ENCODE results near the gene EYA2. TPM values are rescaled to one million over a fixed set of nuclear protein-coding genes. Genes with fewer than 3 reads are reported as not detected.
A peak's percentile ranks its signal among the peaks of the same experiment; 100 is the strongest.

EYA2 gene
- total and polyA plus RNA-seq, 2 experiments from 2014 or later, result 1.4 to 2.0 TPM

- no peak for DNase-seq (ENCODE audit: low spot score)
- peaks cover 22% of the 10 kb centered on the region for H3K4me1 ChIP-seq (ENCODE audit: insufficient read depth)
- H2AFZ ChIP-seq, result no peak overlapping the region
- H3K27me3 ChIP-seq, result no peaks in the 10 kb centered on the region
- no peak overlapping the region for H3K4me2 ChIP-seq
- H3K9me3 ChIP-seq (ENCODE audit: low read depth), result no peaks in the 10 kb centered on the region
- 70% methylated on average over 5 of the region's 5 CpGs for WGBS (ENCODE audit: low lambda C conversion rate, missing lambda C conversion rate)
- H3K4me3 ChIP-seq, result no peak overlapping the region
- H3K9me2 ChIP-seq (replicated peaks; ENCODE audit: insufficient read depth), result no peaks in the 10 kb centered on the region
- peak overlapping the region; percentile 2 for H3K27ac ChIP-seq
- no peaks in the 10 kb centered on the region for H3K79me2 ChIP-seq
- no peaks in the 10 kb centered on the region for H4K20me1 ChIP-seq (ENCODE audit: insufficient read depth, poor library complexity, severe bottlenecking)
- H3K36me3 ChIP-seq (replicated peaks; ENCODE audit: insufficient read depth, low read depth), result no peaks in the 10 kb centered on the region
- no peak for TF ChIP-seq EZH2phosphoT487 (IDR thresholded peaks at IDR 0.05; ENCODE audit: low read depth, severe bottlenecking, unreplicated experiment)
- no peak for TF ChIP-seq CTCF (IDR thresholded peaks at IDR 0.05; ENCODE audit: poor library complexity)
- no peak for TF ChIP-seq EZH2 (IDR thresholded peaks at IDR 0.05; ENCODE audit: borderline replicate concordance)
These were observed 247.5 kb downstream of the EYA2 start for GRCh38 chr20:47141941-47142773.

DNA sequence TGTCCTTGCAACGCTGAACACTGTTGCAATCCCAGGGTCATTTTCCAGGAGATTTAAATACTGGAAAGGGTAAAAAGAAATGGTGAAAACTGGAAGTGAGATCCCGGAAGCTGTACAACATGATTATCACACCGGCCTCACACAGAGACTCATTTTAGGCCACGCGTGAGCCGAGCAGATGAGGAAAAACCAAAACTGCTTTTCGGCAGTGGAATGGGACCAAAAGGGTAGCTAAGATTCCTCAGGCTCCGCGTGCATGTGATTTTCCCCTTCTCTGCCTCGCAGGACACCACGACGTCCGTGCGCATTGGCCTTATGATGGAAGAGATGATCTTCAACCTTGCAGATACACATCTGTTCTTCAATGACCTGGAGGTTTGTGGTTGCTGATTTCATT, 248.1 kb downstream of the EYA2 start:
- no peak for DNase-seq (ENCODE audit: low spot score)
- Histone ChIP-seq H3K9me3 (ENCODE audit: low read depth) (no peaks in the 10 kb centered on the region), H4K20me1 (ENCODE audit: insufficient read depth, poor library complexity, severe bottlenecking) (no peaks in the 10 kb centered on the region), H3K4me1 (ENCODE audit: insufficient read depth) (peaks cover 21% of the 10 kb centered on the region), H3K27ac (peak overlapping the region; percentile 2), H3K79me2 (no peaks in the 10 kb centered on the region), H2AFZ (peak overlapping the region; percentile 33), H3K4me2 (no peak overlapping the region), H3K36me3 (replicated peaks; ENCODE audit: insufficient read depth, low read depth) (no peaks in the 10 kb centered on the region), H3K4me3 (no peak overlapping the region), H3K27me3 (no peaks in the 10 kb centered on the region), H3K9me2 (replicated peaks; ENCODE audit: insufficient read depth) (no peaks in the 10 kb centered on the region)
- TF ChIP-seq EZH2phosphoT487 (IDR thresholded peaks at IDR 0.05; ENCODE audit: low read depth, severe bottlenecking, unreplicated experiment), result no peak
- TF ChIP-seq CTCF (IDR thresholded peaks at IDR 0.05; ENCODE audit: poor library complexity), result no peak
- 76% methylated on average over 14 of the region's 14 CpGs for WGBS (ENCODE audit: low lambda C conversion rate, missing lambda C conversion rate)

DNA sequence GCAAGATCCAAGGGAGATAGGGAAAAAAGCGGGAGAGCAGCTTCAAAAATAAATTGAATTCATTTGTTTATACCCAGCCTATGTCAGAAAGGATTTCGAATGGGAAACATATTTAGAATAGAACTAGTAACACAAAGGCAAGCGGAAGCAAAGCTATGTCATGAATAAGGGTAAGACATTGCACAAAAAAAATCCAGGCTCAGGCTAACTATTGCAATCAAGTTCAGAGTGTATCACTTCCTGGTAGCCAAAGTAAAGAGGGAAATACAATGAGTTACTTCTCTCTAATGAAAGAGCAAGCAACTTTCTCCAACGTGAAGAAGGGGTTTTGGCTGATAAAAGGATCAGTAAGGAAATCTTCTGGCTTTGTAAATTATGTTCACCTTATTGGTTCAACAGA, 249.0 kb downstream of the EYA2 start:
- Histone ChIP-seq H3K27ac (no peak overlapping the region), H3K79me2 (no peaks in the 10 kb centered on the region), H3K36me3 (replicated peaks; ENCODE audit: insufficient read depth, low read depth) (no peaks in the 10 kb centered on the region), H3K4me2 (no peak overlapping the region), H3K27me3 (no peaks in the 10 kb centered on the region), H3K4me1 (ENCODE audit: insufficient read depth) (peaks cover 21% of the 10 kb centered on the region), H3K4me3 (no peak overlapping the region), H3K9me3 (ENCODE audit: low read depth) (no peaks in the 10 kb centered on the region), H4K20me1 (ENCODE audit: insufficient read depth, poor library complexity, severe bottlenecking) (no peaks in the 10 kb centered on the region), H2AFZ (no peak overlapping the region), H3K9me2 (replicated peaks; ENCODE audit: insufficient read depth) (no peaks in the 10 kb centered on the region)
- DNase-seq (ENCODE audit: low spot score), result no peak
- no peak for TF ChIP-seq CTCF (IDR thresholded peaks at IDR 0.05; ENCODE audit: poor library complexity)
- WGBS (ENCODE audit: low lambda C conversion rate, missing lambda C conversion rate), result 58% methylated on average over 4 of the region's 4 CpGs

All from hepatocyte (in vitro differentiated cells).